ENCODE data around the gene APLN.

The APLN gene

DNA sequence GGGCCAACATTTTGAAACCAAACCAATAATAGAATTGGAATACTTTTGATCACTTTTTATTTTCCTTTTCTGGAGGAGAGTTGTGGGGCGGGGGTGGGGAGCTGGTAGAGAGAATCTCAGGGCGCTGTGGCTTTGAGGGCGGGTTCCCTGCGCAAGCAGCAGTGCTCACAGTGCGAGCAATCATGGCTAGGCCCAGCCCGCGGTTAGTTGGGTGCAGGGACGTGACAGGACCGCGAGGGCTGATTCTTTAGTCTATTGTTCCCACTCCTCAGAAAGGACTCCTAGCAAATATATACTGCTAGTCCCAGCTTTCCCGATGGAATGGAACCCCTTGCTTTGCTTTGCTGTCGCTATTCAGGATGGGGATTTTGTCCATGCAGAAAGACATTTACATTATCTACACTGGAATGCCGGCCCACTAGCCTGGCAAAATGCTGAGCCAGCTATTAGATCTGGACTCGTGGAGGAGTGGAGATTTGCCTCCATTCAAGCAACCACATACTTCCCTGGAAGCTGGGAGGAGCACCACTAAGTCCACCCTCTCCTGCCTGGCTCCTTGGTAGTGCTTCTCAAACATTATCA lies 23.9 kb upstream of the APLN start:
- Histone ChIP-seq H3K27ac (replicated peaks) (no peak overlapping the region), H3K27me3 (ENCODE audit: insufficient read depth, poor library complexity, severe bottlenecking) (no peaks in the 10 kb centered on the region), H3K4me3 (replicated peaks; ENCODE audit: insufficient read depth, low read length) (no peak overlapping the region)
- TF ChIP-seq POLR2AphosphoS5 (IDR thresholded peaks at IDR 0.05; ENCODE audit: low read depth), result no peak
- peak in 1 of 2 experiments; percentile 14 for DNase-seq (ENCODE audit: low read depth in 1 of 2, low spot score in 1 of 2)

DNA sequence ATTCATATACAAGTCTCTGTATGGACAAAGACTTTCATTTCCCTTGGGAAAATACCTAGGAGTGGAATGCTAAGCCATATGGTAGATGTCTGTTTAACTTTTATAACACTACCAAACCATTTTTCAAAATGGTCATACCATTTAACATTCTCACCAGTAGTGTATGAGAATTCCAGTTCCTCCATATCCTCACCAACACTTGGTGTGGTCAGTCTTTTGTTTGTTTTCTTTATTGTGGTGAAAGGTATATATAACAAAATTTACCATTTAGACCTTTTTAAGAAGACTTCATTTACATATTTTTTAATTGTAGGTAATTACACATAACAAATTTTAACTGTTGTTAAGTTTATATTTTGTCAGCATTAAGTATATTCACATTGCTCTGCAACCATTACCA lies 12.7 kb upstream of the APLN start:
- DNase-seq (ENCODE audit: low read depth in 1 of 2, low spot score in 1 of 2), result no peak
- Histone ChIP-seq H3K4me3 (replicated peaks; ENCODE audit: insufficient read depth, low read length) (no peak overlapping the region), H3K27ac (replicated peaks) (no peak overlapping the region), H3K27me3 (ENCODE audit: insufficient read depth, poor library complexity, severe bottlenecking) (no peaks in the 10 kb centered on the region)
- TF ChIP-seq GABPA (IDR thresholded peaks at IDR 0.05; ENCODE audit: low read depth) (no peak), SPI1 (IDR thresholded peaks at IDR 0.05; ENCODE audit: borderline replicate concordance, low read depth) (no peak), POLR2AphosphoS5 (IDR thresholded peaks at IDR 0.05; ENCODE audit: low read depth) (no peak)
- TF ChIP-seq, protein P1, sequence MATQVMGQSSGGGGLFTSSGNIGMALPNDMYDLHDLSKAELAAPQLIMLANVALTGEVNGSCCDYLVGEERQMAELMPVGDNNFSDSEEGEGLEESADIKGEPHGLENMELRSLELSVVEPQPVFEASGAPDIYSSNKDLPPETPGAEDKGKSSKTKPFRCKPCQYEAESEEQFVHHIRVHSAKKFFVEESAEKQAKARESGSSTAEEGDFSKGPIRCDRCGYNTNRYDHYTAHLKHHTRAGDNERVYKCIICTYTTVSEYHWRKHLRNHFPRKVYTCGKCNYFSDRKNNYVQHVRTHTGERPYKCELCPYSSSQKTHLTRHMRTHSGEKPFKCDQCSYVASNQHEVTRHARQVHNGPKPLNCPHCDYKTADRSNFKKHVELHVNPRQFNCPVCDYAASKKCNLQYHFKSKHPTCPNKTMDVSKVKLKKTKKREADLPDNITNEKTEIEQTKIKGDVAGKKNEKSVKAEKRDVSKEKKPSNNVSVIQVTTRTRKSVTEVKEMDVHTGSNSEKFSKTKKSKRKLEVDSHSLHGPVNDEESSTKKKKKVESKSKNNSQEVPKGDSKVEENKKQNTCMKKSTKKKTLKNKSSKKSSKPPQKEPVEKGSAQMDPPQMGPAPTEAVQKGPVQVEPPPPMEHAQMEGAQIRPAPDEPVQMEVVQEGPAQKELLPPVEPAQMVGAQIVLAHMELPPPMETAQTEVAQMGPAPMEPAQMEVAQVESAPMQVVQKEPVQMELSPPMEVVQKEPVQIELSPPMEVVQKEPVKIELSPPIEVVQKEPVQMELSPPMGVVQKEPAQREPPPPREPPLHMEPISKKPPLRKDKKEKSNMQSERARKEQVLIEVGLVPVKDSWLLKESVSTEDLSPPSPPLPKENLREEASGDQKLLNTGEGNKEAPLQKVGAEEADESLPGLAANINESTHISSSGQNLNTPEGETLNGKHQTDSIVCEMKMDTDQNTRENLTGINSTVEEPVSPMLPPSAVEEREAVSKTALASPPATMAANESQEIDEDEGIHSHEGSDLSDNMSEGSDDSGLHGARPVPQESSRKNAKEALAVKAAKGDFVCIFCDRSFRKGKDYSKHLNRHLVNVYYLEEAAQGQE (IDR thresholded peaks at IDR 0.05; ENCODE audit: insufficient replicate concordance, low read depth), result no peak
- TF ChIP-seq, protein P2, sequence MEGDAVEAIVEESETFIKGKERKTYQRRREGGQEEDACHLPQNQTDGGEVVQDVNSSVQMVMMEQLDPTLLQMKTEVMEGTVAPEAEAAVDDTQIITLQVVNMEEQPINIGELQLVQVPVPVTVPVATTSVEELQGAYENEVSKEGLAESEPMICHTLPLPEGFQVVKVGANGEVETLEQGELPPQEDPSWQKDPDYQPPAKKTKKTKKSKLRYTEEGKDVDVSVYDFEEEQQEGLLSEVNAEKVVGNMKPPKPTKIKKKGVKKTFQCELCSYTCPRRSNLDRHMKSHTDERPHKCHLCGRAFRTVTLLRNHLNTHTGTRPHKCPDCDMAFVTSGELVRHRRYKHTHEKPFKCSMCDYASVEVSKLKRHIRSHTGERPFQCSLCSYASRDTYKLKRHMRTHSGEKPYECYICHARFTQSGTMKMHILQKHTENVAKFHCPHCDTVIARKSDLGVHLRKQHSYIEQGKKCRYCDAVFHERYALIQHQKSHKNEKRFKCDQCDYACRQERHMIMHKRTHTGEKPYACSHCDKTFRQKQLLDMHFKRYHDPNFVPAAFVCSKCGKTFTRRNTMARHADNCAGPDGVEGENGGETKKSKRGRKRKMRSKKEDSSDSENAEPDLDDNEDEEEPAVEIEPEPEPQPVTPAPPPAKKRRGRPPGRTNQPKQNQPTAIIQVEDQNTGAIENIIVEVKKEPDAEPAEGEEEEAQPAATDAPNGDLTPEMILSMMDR (IDR thresholded peaks at IDR 0.05; ENCODE audit: insufficient read depth, low read length), result no peak

DNA sequence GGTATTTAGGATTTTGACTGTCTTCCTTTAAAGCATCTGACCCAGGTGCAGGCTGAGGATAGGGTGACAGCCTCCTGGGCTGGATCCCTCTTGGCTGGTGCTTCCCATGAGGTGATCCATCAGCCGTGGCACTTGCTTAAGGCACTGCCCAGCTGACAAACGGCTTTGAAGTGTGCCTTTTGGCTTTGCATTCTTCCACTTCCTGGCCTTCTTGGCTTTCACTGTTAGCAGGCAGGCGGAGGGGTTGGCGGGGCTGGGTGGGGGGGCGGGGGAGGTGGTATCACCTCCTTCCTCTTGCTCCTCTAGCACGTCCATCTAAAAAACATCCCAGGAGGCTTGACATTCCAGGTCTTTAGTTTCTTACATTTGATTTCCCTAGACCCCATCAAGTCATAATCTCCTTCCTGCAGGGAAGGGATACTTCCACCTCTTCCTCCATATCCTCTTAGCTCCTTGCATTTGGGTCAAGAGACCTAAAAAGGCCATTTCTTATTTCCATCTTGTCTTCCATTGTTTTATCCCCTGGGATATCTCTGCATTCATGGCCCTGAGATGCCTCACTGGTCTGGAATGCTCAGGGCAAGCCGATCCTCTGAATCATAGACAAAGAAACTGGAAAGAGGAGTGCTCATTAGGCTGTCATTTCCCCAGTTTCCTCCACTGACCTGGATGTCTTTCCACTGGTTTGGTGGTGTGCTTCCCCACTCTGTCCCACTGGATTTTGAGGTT lies 11.3 kb upstream of the APLN start:
- H3K4me3 ChIP-seq (replicated peaks; ENCODE audit: insufficient read depth, low read length), result no peak overlapping the region
- H3K27me3 ChIP-seq (ENCODE audit: insufficient read depth, poor library complexity, severe bottlenecking), result no peaks in the 10 kb centered on the region
- DNase-seq (ENCODE audit: low read depth in 1 of 2, low spot score in 1 of 2), result no peak
- H3K27ac ChIP-seq (replicated peaks), result no peak overlapping the region
- no peak for TF ChIP-seq POLR2AphosphoS5 (IDR thresholded peaks at IDR 0.05; ENCODE audit: low read depth)
- TF ChIP-seq, protein P2 (IDR thresholded peaks at IDR 0.05; ENCODE audit: insufficient read depth, low read length), result no peak
- no peak for TF ChIP-seq SPI1 (IDR thresholded peaks at IDR 0.05; ENCODE audit: borderline replicate concordance, low read depth)
- no peak for TF ChIP-seq GABPA (IDR thresholded peaks at IDR 0.05; ENCODE audit: low read depth)
- TF ChIP-seq, protein P1 (IDR thresholded peaks at IDR 0.05; ENCODE audit: insufficient replicate concordance, low read depth), result no peak

DNA sequence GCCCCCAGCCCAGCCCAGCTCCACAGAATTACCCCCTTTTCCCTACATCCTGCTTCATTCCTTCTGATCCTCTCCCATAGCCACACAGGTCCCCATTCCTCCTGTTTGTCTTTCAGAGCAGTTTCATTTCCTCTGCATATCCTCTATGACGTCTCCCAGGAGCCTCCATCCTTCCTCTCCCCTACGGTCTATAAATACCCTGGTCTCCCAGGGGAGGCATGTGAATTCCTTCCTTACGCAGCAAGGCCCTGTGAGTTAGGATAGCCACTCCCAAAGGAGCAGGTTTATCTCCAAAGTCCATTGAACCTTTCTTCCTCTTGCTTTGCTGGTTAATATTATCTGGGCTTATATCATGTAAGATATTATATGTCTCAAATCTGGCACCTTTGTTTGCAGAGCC lies 8.4 kb upstream of the APLN start:
- H3K27ac ChIP-seq (replicated peaks), result no peak overlapping the region
- no peak for DNase-seq (ENCODE audit: low read depth in 1 of 2, low spot score in 1 of 2)
- H3K4me3 ChIP-seq (replicated peaks; ENCODE audit: insufficient read depth, low read length), result no peak overlapping the region
- TF ChIP-seq, protein P1 (IDR thresholded peaks at IDR 0.05; ENCODE audit: insufficient replicate concordance, low read depth), result no peak
- TF ChIP-seq SPI1 (IDR thresholded peaks at IDR 0.05; ENCODE audit: borderline replicate concordance, low read depth), result no peak
- no peak for TF ChIP-seq GABPA (IDR thresholded peaks at IDR 0.05; ENCODE audit: low read depth)
- TF ChIP-seq, protein P2 (IDR thresholded peaks at IDR 0.05; ENCODE audit: insufficient read depth, low read length), result no peak
- TF ChIP-seq POLR2AphosphoS5 (IDR thresholded peaks at IDR 0.05; ENCODE audit: low read depth), result no peak
- no peaks in the 10 kb centered on the region for H3K27me3 ChIP-seq (ENCODE audit: insufficient read depth, poor library complexity, severe bottlenecking)
